OCI-M2 (cell line): ENCODE data around the gene MEIG1.
A peak's percentile ranks its signal among the peaks of the same experiment; 100 is the strongest.
"Not testable (repeated sequence)": the region's sequence is repeated elsewhere in the genome, so short reads cannot be mapped to it uniquely, and the experiment has no call there.

Experiments used
- DNase-seq: peaks from one replicate; lab custom pipeline; 2025; ENCODE audit not compliant: unreplicated experiment; lab: John Stamatoyannopoulos, UW

Gene MEIG1

GRCh38 chr10:14959221-14960057 lies at the start of gene MEIG1:
TSS of gene MEIG1 (plus strand) at chr10:14959388. CDS start at chr10:14966469, 7,081 bp downstream.
- DNase-seq: peak; percentile 48

- no peak for DNase-seq
Measured at GRCh38 chr10:14910953-14911352, 48.2 kb upstream of the MEIG1 start.

- DNase-seq: no peak
Measured at GRCh38 chr10:14911801-14912200, 47.4 kb upstream of the MEIG1 start.

- DNase-seq: no peak
Measured at GRCh38 chr10:14916600-14916999, 42.6 kb upstream of the MEIG1 start.

- DNase-seq: no peak
Measured at GRCh38 chr10:14917827-14918226, 41.4 kb upstream of the MEIG1 start.

- DNase-seq: no peak
Measured at GRCh38 chr10:14918964-14919363, 40.2 kb upstream of the MEIG1 start.

- no peak for DNase-seq
Measured at GRCh38 chr10:14924013-14924412, 35.2 kb upstream of the MEIG1 start.

- no peak for DNase-seq
Measured at GRCh38 chr10:14925268-14925667, 33.9 kb upstream of the MEIG1 start.

- DNase-seq: no peak
Measured at GRCh38 chr10:14926061-14926470, 33.1 kb upstream of the MEIG1 start.

- no peak for DNase-seq
Measured at GRCh38 chr10:14926722-14927416, 32.3 kb upstream of the MEIG1 start.

- DNase-seq: no peak
Measured at GRCh38 chr10:14930610-14931009, 28.6 kb upstream of the MEIG1 start.

GRCh38 chr10:14936584-14936983 lies 22.6 kb upstream of the MEIG1 start:
- no peak for DNase-seq

- DNase-seq: not testable (repeated sequence)
Measured at GRCh38 chr10:14938971-14939370, 20.2 kb upstream of the MEIG1 start.

- not testable (repeated sequence) for DNase-seq
Measured at GRCh38 chr10:14942147-14942949, 16.8 kb upstream of the MEIG1 start.

GRCh38 chr10:14942950-14943338 lies 16.2 kb upstream of the MEIG1 start:
- DNase-seq: not testable (repeated sequence)

GRCh38 chr10:14945108-14945507 lies 14.1 kb upstream of the MEIG1 start:
- DNase-seq: no peak

GRCh38 chr10:14947268-14947667 lies 11.9 kb upstream of the MEIG1 start:
- no peak for DNase-seq

- DNase-seq: no peak
Measured at GRCh38 chr10:14949291-14949690, 9.9 kb upstream of the MEIG1 start.

GRCh38 chr10:14952851-14953423 lies 6.3 kb upstream of the MEIG1 start:
- DNase-seq: no peak

GRCh38 chr10:14953424-14954000 lies 5.7 kb upstream of the MEIG1 start:
- DNase-seq: peak; percentile 48
